ENCODE measurements around the gene SWT1.
A peak's percentile ranks its signal among the peaks of the same experiment; 100 is the strongest.
"Not testable (repeated sequence)": the region's sequence is repeated elsewhere in the genome, so short reads cannot be mapped to it uniquely, and the experiment has no call there.

The SWT1 gene

GRCh38 chr1:185291652-185292051, 134.7 kb downstream of the SWT1 start:
- DNase-seq, result no peak

- no peak for DNase-seq
Measured at GRCh38 chr1:185292237-185292636, 135.3 kb downstream of the SWT1 start.

GRCh38 chr1:185293967-185294542, 137.1 kb downstream of the SWT1 start:
- no peak for DNase-seq

GRCh38 chr1:185295091-185295490, 138.1 kb downstream of the SWT1 start:
- no peak for DNase-seq

GRCh38 chr1:185297982-185298381, 141.0 kb downstream of the SWT1 start:
- DNase-seq, result no peak

GRCh38 chr1:185300152-185300551, 143.2 kb downstream of the SWT1 start:
- DNase-seq, result no peak

- DNase-seq, result no peak
Measured at GRCh38 chr1:185305419-185305818, 148.5 kb downstream of the SWT1 start.

- no peak for DNase-seq
Measured at GRCh38 chr1:185308126-185308525, 151.2 kb downstream of the SWT1 start.

GRCh38 chr1:185309566-185309965, 152.6 kb downstream of the SWT1 start:
- no peak for DNase-seq

- DNase-seq, result no peak
Measured at GRCh38 chr1:185311589-185312225, 154.7 kb downstream of the SWT1 start.

- DNase-seq, result no peak
Measured at GRCh38 chr1:185312361-185313138, 155.6 kb downstream of the SWT1 start.

GRCh38 chr1:185314411-185314810, 157.4 kb downstream of the SWT1 start:
- no peak for DNase-seq

- no peak for DNase-seq
Measured at GRCh38 chr1:185315445-185316071, 158.6 kb downstream of the SWT1 start.

- peak; percentile 66 for DNase-seq
Measured at GRCh38 chr1:185316163-185317033, 159.4 kb downstream of the SWT1 start.

GRCh38 chr1:185317034-185317885, 160.3 kb downstream of the SWT1 start, which contains the start of gene IVNS1ABP:
Gene IVNS1ABP, minus strand, starts transcription at chr1:185317243. Its CDS starts 7,750 bp downstream, at chr1:185309493.
- DNase-seq, result peak; percentile 94

- DNase-seq, result no peak
Measured at GRCh38 chr1:185317886-185318310, 160.9 kb downstream of the SWT1 start.

GRCh38 chr1:185318431-185319138, 161.6 kb downstream of the SWT1 start:
- no peak for DNase-seq

- no peak for DNase-seq
Measured at GRCh38 chr1:185319139-185319475, 162.1 kb downstream of the SWT1 start.

GRCh38 chr1:185321104-185321503, 164.1 kb downstream of the SWT1 start:
- not testable (repeated sequence) for DNase-seq

- not testable (repeated sequence) for DNase-seq
Measured at GRCh38 chr1:185321653-185322221, 164.8 kb downstream of the SWT1 start.

- no peak for DNase-seq
Measured at GRCh38 chr1:185322636-185323035, 165.7 kb downstream of the SWT1 start.
